ENCODE data around the gene DMP1. TPM values are rescaled to one million over a fixed set of nuclear protein-coding genes. Genes with fewer than 3 reads are reported as not detected.

Gene DMP1
- total RNA-seq: not detected

- DNase-seq (ENCODE audit: low read depth in 2 of 3, low spot score in 2 of 3): no peak
Measured at GRCh38 chr4:87649980-87650379, at the start of gene DMP1. TSS of gene DMP1 (plus strand) at chr4:87650280. CDS start at chr4:87656493, 6,213 bp downstream.

- no peak for DNase-seq (ENCODE audit: low read depth in 2 of 3, low spot score in 2 of 3)
Measured at GRCh38 chr4:87601361-87601760, 48.7 kb upstream of the DMP1 start.

GRCh38 chr4:87608229-87608628 is 41.9 kb upstream of the DMP1 start, which contains the start of gene DSPP:
TSS of gene DSPP (plus strand) at chr4:87608529. CDS start at chr4:87610909, 2,380 bp downstream.
- no peak for DNase-seq (ENCODE audit: low read depth in 2 of 3, low spot score in 2 of 3)

- no peak for DNase-seq (ENCODE audit: low read depth in 2 of 3, low spot score in 2 of 3)
Measured at GRCh38 chr4:87614292-87614890, 35.7 kb upstream of the DMP1 start.

GRCh38 chr4:87616268-87616667 is 33.8 kb upstream of the DMP1 start:
- no peak for DNase-seq (ENCODE audit: low read depth in 2 of 3, low spot score in 2 of 3)

- no peak for DNase-seq (ENCODE audit: low read depth in 2 of 3, low spot score in 2 of 3)
Measured at GRCh38 chr4:87620086-87620485, 30.0 kb upstream of the DMP1 start.

GRCh38 chr4:87620491-87620890 is 29.6 kb upstream of the DMP1 start:
- no peak for DNase-seq (ENCODE audit: low read depth in 2 of 3, low spot score in 2 of 3)

- no peak for DNase-seq (ENCODE audit: low read depth in 2 of 3, low spot score in 2 of 3)
Measured at GRCh38 chr4:87622303-87622702, 27.8 kb upstream of the DMP1 start.

- DNase-seq (ENCODE audit: low read depth in 2 of 3, low spot score in 2 of 3): peak in 2 of 3 donors; percentile 10 to 32
Measured at GRCh38 chr4:87624698-87625097, 25.4 kb upstream of the DMP1 start.

GRCh38 chr4:87631668-87632067 is 18.4 kb upstream of the DMP1 start:
- no peak for DNase-seq (ENCODE audit: low read depth in 2 of 3, low spot score in 2 of 3)

GRCh38 chr4:87632469-87632868 is 17.6 kb upstream of the DMP1 start:
- no peak for DNase-seq (ENCODE audit: low read depth in 2 of 3, low spot score in 2 of 3)

- DNase-seq (ENCODE audit: low read depth in 2 of 3, low spot score in 2 of 3): peak in 1 of 3 donors; percentile 0
Measured at GRCh38 chr4:87633243-87633642, 16.8 kb upstream of the DMP1 start.

- no peak for DNase-seq (ENCODE audit: low read depth in 2 of 3, low spot score in 2 of 3)
Measured at GRCh38 chr4:87644286-87644685, 5.8 kb upstream of the DMP1 start.

- no peak for DNase-seq (ENCODE audit: low read depth in 2 of 3, low spot score in 2 of 3)
Measured at GRCh38 chr4:87650938-87651337, 858 bp downstream of the DMP1 start.

GRCh38 chr4:87651941-87652340 is 1.9 kb downstream of the DMP1 start:
- no peak for DNase-seq (ENCODE audit: low read depth in 2 of 3, low spot score in 2 of 3)

GRCh38 chr4:87654487-87655044 is 4.5 kb downstream of the DMP1 start:
- no peak for DNase-seq (ENCODE audit: low read depth in 2 of 3, low spot score in 2 of 3)

- no peak for DNase-seq (ENCODE audit: low read depth in 2 of 3, low spot score in 2 of 3)
Measured at GRCh38 chr4:87657525-87657924, 7.4 kb downstream of the DMP1 start.

- DNase-seq (ENCODE audit: low read depth in 2 of 3, low spot score in 2 of 3): no peak
Measured at GRCh38 chr4:87659247-87659931, 9.3 kb downstream of the DMP1 start.

- no peak for DNase-seq (ENCODE audit: low read depth in 2 of 3, low spot score in 2 of 3)
Measured at GRCh38 chr4:87662871-87663270, 12.8 kb downstream of the DMP1 start.

GRCh38 chr4:87669373-87669772 is 19.3 kb downstream of the DMP1 start:
- DNase-seq (ENCODE audit: low read depth in 2 of 3, low spot score in 2 of 3): no peak

- no peak for DNase-seq (ENCODE audit: low read depth in 2 of 3, low spot score in 2 of 3)
Measured at GRCh38 chr4:87677731-87678130, 27.7 kb downstream of the DMP1 start.
